SW 1271 (cell line): ENCODE results near the gene RGPD3.
"Not testable (repeated sequence)": the region's sequence is repeated elsewhere in the genome, so short reads cannot be mapped to it uniquely, and the experiment has no call there.

ENCODE experiments used
- DNase-seq, 2 experiments: peaks; one replicate each; lab custom pipeline; 2025; lab: John Stamatoyannopoulos, UW

RGPD3 gene

DNA sequence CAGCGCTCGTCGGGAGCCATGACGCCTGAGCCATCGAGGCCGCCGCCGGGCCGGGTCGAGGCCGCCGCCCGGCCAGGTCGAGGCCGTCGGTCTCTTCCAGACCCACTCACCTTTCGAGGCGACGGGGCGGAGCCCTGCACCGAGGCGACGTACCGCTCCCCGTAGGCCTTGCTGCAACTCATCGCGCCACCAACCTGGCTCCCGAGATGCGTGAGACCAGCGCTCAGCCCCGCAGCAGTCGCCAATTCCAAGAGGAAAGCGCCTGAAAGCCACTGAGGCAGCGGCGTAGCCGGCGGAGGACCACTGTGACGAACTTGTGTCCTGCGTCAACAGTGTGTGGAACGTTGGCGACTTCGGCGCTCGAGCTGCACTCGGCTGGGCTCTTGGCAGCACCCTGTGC is at the start of gene RGPD3:
Gene RGPD3, minus strand, starts transcription at position 307 of the 400 bp plus-strand sequence. Its CDS starts 125 bp downstream, at position 182.
- DNase-seq: not testable (repeated sequence)

DNA sequence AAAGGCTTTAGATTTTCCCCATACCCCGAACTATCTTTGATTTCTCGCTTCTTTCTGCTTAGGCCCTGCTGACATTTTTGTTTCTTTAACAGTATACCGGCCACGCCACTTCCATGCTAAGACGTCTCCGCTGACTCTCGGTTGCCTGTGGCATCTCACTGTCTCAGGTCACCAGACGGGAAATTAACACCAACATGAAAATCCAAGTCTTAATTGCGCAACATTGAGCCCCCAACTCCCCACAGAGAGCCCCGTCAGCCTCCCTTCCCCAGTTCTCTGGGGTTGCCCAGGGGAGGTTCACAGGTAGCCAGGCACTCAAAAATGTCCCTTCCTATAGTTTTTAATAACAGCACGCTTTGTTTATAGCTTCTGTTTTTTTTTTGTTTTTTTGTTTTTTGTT is 49.1 kb upstream of the RGPD3 start:
- DNase-seq: no peak

DNA sequence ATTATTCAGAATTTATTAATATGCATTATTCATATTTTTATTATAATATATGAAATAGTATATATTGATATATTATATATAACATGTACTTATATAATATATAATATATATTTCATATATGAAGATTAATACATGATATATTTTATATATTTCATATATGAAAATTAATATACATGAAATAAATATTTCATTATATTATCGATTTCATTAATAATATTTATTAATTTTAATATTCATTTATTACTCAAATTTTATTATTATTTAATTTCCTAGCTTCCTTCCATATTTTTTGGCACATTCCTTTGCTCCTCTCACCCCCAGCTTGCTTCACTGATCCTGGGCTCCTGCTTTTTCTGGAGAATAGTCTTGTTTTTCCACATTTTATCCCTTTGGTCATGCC is 48.7 kb upstream of the RGPD3 start:
- no peak for DNase-seq

DNA sequence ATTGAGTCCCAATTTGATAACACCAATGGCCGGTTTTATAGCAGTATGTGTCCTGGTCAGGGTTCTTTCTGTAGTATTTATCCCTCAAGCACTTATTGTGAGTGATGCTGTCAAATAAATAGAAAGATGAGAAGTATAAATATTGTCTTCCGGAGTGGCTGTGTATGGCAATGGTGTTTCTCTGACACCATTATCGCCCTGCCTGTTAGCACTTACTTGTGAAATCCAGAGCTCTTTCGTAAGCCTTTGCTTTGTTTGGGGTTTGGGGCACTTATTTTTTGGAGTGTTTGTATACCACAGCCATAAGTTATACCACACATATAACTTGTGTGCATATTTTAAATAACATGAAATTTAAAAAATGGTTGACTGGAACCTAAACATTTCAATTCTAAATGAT is 48.2 kb upstream of the RGPD3 start:
- DNase-seq: no peak

DNA sequence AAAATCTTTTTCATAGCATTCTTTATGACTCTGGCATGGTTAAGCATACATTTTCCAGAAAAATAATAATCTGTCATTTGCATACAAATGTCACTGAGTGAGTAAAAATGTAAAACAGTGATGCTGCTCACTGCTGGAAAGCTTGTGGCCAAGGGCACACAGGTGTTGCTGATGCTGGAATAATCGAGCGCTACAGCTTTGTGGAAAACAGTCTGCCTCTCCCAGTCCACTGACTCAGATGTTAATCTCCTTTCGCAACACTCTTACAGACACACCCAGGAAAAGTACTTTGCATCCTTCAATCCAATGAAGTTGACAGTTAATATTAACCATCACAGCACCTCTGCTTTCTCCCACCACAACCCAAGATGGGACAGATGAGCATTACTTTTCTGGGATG is 46.6 kb upstream of the RGPD3 start:
- DNase-seq: peak in 1 of 2 experiments; percentile 40

DNA sequence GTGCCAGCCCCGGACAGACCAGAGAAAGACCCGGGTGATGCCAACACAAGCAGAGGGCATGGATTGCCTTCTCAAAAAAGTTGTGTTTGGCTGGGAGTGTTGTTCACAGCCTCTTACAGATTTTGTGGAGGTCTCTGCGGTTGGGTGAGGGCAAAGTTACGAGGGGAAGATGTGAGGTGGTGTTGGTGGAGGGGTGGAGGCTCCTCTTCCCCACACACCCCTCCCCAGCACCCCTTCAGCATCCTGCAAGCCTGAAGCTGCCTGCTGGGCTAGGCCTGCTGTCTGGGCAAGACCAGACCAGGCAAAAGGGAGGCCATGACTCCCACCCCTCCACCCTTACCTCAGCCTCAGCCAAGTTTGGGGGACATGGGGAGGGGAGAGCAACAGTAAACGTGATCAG is 45.2 kb upstream of the RGPD3 start:
- DNase-seq: not testable (repeated sequence)

DNA sequence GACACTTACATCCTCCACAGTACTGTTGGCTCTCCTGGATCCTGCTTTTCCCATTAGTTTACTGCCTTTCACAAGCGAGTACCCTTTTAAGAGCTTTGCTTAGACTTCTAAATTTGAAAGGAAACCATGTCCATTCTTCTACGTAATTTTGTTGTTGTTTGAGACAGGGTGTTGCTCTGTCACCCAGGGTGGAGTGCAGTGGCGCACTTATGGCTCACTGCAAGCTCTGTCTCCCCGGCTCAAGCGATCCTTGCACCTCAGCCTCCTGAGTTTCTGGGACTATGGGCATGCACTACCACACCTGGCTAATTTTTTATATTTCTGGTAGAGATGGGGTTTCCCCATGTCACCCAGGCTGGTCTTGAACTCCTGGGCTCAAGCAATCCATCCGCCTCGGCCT is 43.7 kb upstream of the RGPD3 start:
- DNase-seq: not testable (repeated sequence)

DNA sequence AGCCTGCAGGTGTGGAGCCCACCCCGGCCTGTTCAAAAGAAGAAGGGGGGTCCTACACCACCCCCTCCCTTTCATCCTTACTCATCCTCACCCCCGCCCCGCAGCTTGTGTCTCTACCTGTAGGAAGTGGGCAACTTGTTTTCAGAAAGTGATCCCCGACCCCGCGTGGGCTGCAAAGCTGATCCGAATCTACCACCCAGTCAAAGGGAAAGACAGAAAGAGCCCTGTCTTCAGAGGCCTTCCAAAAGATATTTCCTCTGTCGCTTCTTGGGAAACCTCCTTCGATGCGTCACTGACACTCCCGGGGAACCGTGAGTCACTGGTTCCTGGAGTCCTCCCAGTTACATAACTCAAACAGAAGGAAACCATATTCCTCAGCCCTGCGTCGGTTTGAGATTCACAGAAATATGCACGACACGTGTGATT is 43.3 kb upstream of the RGPD3 start:
- peak; percentile 74 to 75 for DNase-seq

DNA sequence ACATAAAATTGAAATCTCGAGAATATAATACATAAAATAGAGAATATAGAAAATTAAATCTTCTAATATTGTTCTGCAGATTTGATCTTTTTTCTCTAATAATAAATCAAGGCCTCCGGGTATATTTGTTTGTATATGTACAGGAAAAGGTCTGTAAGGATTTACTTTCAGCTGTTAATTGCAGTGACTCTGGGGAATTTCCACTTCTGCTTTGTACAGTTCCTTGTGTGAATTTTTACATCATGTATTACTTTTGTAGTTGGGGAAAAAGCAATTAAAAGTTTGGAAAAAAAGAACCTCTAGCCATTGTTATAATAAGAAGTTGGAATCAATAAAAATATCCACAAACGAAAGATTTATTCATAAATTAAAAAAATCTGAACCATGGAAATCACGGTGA is 42.6 kb upstream of the RGPD3 start:
- DNase-seq: not testable (repeated sequence)

DNA sequence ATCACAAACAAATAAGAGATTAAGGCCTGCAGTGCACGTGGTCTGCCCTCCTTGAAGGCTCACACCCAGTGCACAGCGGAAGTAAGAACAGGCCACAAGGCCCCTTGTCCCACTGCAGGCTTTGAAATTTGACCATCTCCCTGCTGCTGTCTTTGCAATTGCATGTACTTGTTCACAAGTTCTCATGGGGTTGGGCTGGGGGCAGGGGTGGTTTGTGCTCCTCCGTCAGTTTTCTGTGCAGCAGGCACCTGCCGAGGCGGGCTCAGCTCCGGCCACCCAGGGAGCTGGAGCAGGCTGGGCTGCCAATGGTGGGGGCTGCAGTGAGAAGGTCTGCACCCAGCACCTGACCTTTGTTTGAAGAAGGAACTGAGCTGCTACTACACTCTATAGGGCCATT is 41.2 kb upstream of the RGPD3 start:
- DNase-seq: not testable (repeated sequence)

DNA sequence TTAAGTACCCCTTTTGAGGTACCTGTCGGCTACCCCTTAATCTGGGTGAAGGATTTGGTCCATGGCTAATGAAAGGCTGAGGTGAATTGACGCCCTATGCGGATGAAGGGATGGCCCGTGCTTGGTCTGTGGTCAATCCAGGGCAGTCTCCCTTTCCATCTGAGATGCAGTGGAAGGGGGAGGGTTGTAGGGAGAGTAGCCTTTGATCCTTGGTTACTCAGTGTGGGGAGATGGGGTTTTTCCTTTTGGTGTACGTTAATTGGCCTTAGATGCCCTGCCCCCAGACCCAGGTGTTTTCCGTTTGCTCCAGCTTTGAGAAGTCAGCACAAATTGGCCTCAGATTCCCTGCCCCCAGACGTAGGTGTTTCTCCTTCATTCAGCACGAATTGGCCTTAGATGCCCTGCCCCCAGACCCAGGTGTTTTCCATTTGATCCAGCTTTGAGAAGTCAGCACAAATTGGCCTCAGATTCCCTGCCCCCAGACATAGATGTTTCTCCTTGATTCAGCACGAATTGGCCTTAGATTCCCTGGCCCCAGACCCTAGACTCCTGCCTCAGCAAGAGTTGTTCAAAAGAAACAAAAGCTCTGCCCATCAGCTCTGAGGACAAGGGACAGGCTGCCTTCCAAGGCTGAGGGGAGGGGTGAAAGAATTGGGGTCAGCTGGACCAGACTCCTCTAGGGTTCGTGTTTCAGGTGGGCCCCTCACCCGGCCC is 40.6 kb upstream of the RGPD3 start:
- DNase-seq: not testable (repeated sequence)

DNA sequence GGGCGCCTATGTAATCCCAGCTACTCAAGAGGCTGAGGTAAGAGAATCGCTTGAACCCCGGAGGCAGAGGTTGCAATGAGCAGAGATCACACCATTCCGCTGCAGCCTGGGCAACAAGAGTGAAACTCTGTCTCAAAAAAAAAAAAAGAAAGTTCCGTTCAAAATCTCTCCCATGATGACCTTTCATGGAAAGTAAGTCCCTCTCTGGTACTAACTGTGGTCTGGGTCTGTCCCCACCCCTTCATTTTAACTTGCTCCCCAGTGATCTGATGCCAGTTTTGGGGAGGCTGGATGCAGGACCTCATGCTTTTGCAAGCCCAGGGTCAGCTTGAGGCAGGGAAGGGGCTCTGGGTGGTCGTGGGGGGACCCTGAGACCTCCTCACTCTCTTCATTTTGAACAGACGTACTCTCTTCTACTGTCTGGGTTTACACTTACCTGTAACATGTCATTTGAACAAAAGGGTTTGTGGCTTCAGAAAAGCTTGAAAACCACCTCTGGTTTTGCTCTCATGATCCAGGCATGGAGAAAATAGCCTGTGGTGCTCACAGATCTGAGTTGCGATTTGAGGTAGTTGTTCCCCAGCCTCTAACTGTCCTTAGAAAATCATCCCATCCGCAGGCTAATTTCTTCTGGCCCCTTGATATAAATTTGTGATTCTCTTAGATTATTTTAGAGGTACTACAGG is 37.9 kb upstream of the RGPD3 start:
- DNase-seq: not testable (repeated sequence)

DNA sequence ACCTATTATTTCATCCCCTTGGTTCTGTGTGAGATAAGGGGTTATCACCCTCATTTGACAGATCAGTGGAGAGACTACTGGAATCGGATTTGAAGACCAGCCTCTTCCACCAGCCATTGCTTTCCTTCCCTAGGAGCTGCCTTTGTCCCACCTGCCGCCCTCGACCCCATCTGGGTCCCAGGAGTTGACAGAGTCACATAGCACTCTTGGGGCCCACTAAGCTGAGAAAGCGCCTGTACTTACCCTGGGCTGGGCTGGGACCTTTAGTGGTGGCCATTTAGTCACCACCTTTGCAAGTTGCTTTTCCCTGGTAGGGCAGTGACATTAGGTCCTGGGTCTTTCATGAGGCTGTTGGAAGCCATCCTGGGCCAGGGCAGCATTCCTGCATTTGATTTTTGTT is 36.6 kb upstream of the RGPD3 start:
- not testable (repeated sequence) for DNase-seq

DNA sequence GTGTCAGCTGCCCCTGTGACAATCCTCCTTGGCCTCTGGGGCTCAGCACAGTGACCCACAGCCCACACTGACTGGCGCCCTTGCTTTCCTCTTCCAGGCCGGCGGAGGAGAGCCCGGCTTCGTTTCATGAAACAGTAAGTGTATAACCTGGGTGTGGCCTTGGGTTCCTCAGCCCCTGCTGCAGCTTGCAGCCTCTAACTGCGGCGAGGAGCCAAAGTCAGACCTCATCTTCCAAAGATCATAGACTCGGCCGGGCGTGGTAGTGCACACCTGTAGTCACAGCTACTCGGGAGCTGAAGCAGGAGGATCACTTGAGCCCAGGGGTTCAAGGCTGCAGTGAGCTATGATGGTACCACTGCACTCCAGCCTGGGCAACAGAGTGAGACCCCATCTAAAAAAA is 36.0 kb upstream of the RGPD3 start:
- not testable (repeated sequence) for DNase-seq

DNA sequence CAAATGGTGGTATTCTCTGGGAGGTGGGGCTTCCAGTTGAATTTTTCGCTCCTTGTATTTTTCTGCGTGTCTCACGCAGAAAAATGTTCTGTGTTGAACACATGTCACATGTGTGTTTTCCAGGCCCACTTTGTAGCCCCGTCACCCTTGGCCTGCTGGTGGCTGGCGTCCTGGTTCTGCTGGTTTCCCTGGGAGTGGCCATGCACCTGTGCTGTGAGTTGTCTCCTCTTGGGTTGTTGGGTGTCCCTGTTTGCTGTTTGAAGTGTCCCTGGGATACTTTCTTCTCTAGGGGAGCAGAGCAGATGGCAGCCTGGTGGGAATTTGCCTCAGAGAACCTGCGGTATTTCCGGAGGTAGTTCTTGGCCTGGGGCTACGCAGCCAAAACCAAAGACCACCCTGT is 34.1 kb upstream of the RGPD3 start:
- DNase-seq: not testable (repeated sequence)

DNA sequence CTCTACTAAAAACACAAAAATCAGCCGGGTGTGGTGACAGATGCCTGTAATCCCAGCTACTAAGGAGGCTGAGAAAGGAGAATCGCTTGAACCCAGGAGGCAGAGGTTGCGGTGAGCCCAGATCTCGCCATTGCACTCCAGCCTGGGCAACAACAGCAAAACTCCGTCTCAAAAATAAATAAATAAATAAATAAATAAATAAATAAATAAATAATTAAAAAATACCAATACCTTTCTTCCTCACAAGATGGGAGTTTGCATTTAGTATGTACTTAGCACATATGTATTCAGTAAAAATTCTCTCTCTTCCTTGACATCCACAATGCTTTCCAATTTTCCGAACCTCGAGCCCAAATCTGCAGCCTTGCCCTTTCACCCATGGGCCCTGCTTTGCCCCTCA is 32.1 kb upstream of the RGPD3 start:
- DNase-seq: not testable (repeated sequence)

DNA sequence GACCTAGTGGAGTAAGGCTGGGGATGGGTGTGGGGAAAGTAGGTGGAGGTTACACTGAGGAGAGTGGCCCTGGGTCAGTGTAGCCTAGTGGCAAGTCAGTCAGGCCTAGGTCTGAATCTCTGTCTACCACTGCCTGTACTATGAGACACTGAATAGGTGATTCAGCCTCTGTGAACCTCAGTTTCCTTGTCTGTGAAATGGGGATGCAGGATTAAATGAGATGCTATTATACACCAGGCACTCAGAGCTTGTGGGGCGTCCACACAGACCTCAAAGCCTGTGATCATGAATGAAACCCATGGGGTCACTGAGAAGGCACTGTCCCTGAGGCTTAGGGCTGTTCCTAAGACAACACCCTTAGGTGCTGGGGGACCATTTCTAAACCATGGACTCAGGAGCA is 30.3 kb upstream of the RGPD3 start:
- DNase-seq: not testable (repeated sequence)

DNA sequence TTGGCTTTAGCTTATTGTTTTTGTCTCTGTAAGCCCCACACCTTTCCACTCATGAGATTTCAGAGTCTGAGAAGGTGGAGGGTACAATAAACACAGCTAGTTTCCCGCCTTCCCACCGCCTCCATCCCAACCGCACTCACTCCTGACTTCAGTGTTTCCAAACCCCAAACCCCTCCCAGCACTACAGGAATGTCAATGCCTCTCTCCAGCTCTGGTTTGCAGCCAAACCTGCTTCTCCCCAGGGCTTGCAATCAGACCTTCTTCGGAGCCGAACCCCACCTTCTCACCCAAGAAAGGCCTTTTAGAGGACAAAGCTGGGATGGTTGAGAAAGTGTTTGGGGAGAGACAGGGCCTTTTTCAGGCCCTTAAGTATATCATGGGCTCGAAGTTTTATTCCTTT is 24.7 kb upstream of the RGPD3 start:
- DNase-seq: not testable (repeated sequence)

DNA sequence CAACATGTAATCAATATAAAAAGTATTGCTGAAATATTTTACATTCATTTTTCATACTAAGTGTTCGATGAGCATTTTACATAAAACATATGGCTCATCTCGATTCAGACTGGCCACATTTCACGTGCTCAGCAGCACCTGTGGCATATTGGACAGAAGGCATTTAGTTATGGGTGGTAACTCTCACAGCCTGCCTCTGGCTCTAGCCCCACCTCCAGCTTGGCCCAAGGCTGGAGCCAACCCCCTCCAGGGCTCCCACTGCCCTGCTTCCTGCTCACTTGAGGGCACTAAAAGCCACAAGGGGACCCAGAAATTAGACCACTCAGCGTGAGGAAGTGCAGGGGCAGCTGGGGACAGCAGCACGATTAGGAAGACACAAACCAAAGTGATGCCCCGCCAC is 24.2 kb upstream of the RGPD3 start:
- DNase-seq: not testable (repeated sequence)

DNA sequence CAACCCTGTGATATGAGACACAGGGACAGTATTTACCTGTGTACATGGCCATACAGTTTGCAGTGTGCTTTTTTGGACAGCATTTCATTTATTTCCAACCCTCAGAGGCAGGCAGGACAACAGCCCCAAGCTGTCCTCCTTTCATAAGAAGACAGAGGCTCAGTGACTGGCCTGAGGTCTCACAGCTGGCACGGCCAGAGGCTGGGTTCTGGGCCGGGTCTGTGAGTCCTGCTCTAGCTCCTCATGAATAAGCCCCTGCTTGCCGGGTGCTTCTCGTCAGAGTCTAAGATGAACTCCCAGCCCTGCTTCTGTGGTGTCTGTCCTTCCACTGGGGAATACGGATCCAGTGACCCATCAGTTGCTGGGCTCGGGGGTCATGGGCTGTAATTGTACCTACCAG is 21.5 kb upstream of the RGPD3 start:
- not testable (repeated sequence) for DNase-seq

DNA sequence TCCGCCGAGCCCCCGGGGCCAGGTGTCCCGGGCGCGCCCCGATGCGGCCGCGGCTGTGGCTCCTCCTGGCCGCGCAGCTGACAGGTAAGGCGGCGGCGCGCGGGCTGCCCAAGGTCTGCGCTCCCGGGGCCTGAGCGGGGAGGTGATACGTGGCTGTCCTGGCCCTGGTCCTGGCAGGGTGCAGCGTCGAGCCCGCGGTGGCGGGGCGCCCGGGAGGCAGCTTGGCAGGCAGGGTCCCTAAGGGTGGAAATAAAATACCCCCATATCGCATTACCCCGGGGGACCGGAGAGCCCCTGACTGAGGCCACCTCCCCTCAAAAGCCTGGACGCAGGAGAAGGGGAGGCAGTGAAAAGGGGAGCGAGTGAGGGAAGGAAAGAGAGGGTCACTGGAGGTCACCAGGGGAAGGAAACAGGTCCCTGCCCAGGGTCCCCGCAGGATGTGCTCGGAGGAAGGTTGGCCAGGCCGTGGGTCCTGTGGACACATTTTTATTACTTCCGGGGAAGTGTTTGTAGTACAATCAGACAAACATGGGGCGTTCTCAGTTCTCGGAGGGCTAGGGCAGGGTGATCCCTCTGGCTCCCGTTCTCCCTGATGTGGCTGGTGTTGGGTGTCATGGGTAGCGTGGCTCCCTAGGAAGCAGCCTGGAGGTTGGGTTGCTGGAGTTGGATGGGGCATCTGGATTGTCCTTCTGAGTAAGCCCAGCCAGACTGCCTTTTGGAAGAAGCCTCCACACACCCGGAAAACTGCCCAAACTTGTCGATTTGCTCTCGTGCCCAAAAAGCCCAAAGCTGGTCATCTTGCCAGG is 19.4 kb upstream of the RGPD3 start:
- DNase-seq: not testable (repeated sequence)

DNA sequence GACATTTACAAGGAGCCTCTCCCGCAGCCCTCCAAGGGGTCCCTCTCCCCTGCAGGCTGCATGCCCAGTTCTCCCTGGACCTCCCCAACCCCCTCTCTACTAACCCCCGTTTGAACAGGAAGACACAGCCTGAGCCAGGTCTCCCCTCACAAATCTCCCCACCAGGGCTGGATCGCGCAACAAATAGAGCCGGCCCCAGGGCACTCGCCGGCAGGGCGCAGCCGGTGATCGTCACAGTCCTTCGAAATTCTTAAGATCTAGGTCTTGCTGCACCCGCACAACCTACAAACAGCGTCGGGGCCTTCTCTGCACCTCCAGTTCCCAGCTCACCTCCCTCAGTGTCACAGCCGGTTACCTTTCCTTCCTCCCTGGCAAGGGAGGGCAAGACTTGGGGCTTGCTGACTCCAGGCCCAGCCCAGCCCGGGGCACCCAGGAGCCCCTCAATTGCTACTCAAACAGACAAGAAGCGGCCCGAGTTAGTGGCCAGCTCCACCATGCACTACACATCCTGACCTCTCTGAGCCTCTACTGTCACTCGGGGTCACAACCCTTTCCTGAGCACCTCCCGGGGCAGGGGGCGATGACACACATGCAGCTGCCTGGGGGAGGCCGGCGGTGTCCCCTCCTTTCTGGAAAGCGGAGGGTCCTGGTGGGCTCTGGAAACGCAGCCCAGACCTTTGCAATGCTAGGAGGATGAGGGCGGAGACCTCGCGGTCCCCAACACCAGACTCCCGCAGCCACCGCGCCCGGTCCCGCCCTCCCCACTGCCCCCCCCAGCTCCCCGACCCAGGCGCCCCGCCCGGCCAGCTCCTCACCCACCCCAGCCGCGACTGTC is 18.6 kb upstream of the RGPD3 start, which contains the start of gene CD8B2:
Gene CD8B2, plus strand, starts transcription at position 814 of the 835 bp plus-strand sequence. CDS start 63 bp downstream, outside the sequence.
- DNase-seq: not testable (repeated sequence)
